Pulmonary artery endothelial cell (primary cell): ENCODE results near the gene MTNR1B. TPM values are rescaled to one million over a fixed set of nuclear protein-coding genes. Genes with fewer than 3 reads are reported as not detected.

Source experiments
- DNase-seq: peaks from one replicate; pipeline ENCODE4 v3.0.0-alpha.2; 2011; ENCODE audit warnings: low read depth, low spot score
- total RNA-seq: library from RNA; depleted of rRNA; stranded (reverse); fragments of >200 nt; gene quantifications from 2 replicates; pipeline ENCODE4 v1.2.3, GENCODE V29; 2014

MTNR1B gene
- total RNA-seq, 1 donor from 2014 or later, result not detected

DNA sequence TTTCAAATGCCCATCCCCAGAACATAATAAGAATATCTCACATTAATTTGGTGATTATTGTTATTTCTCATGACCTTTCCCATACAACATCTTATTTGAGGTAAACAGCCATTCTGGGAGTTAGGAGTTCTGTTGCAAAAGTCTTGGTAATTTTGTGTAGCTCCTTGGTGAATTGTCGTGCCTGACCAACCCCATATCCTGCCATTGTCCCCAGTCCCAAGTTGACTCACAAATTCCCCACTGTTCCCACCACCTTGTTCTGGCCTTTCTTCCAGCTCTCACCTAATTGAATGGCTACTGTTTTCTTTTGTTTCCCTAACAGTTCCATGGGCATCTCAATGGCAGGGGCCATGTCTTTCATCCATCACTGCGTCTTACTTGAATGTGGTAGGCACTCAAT, 8.0 kb downstream of the MTNR1B start:
- DNase-seq, result no peak

DNA sequence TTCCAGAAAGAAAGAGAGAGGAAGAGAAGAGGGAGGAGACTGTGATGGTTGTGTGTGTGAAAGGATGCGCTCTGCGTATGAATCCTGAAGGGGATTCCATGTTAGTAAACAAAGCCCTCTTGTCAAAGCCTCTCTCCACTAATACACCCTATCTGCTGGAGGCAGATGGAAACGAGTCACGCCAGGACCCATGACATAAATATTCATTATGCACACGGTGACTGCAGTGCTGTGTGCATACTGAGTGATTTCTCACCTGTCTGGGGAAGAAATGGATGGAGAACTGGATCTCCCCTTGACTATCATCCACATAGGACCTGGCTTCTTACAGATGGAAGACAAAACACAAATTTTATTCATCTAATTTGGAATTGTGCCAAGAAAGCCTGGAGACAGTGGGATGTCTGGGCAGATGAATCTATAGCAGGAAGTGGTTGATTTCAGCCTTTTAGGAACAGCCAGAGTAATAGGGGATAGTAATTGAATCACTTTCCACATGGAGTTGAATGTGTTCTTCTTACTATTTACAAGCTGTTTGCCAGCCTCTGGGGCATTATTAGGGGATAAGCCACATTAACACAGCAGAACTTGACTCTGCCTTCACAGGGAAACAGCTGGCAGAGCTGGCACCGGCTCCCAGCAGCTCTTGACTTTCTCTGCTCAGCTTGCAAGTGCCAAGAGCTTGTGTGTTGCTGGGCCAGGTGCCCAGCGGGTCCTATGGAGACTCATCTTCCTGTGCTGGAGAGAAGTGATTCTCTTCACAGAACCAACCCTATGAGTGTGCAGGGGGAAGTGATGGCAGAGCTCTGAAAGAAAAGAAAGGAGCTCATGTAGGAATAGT, 9.0 kb downstream of the MTNR1B start:
- DNase-seq, result no peak

DNA sequence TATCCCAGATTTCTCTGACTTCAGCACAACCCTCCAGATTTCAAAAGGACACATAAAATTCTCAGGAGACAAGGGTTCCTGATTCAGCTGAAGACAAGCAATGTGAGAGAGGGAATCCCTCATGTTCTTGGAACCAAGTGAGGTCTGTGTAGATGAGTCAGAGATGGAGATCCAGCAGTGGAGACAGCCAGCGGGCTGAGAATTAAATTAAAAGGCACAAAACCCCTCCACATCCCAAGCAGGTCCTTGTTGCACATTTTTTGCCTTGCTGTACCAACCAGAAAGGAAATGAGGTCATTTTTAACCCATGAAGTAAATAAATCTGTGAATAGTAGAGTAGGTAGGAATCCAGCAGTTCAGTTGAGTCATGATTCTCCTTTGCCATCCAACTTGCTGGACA, 9.7 kb downstream of the MTNR1B start:
- no peak for DNase-seq

DNA sequence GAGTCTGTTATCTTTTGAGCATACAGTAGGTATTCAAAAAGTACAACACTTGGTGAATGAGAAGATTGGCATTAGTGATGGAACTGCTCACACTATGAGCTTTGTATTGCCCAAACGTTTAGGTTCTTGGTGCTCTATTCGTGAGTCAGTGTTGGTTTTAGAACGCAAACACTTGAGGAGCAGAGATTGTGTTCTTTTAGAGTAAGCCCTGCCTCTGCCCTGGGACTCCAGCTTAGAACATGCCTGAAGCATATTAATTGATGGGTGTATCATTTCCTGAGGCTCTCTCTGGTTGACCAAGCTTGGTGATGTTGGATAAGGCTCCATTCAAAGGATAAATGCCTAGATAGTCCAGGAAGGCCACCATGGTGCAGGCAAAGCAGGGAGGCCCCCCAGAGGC, 10.9 kb downstream of the MTNR1B start:
- DNase-seq, result no peak

DNA sequence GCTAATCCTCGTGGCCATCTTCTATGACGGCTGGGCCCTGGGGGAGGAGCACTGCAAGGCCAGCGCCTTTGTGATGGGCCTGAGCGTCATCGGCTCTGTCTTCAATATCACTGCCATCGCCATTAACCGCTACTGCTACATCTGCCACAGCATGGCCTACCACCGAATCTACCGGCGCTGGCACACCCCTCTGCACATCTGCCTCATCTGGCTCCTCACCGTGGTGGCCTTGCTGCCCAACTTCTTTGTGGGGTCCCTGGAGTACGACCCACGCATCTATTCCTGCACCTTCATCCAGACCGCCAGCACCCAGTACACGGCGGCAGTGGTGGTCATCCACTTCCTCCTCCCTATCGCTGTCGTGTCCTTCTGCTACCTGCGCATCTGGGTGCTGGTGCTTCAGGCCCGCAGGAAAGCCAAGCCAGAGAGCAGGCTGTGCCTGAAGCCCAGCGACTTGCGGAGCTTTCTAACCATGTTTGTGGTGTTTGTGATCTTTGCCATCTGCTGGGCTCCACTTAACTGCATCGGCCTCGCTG, 12.1 kb downstream of the MTNR1B start:
- no peak for DNase-seq

DNA sequence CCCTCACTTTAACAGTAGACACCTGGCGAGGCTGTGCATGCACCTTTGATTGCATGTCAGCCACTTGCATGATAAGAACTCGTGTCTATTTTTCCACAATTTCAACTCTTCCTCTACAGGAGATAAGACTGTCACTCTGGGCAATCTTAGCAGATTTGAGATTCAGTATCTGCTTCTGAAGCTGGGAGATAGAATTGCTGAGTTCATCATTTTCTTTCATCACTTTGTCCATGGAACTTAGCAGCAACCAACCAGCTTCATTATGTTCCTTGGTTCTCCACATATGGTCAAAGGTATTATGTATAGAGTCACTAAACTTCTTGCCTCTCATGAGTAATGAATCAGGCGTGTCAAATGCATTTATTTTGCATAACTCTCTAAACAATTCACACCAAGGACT, 17.1 kb downstream of the MTNR1B start:
- DNase-seq, result no peak

DNA sequence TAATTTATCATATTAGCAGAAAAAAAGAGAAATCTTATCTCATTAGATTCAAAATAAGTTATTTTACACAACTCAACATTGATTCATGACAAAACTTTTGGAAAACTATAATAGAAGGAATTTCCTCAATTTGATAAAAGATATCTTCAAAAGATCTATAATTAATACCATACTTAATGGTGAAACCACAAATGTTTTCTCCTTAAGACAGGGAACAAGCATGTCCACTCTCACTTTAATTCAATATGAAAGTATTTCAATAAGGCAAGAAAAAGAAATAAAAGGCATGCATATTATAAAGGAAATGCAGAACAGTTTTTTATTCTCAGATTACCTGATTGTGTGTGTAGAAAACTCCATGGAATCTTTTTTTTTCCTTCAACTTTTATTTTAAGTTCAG, 23.6 kb downstream of the MTNR1B start:
- DNase-seq, result no peak

DNA sequence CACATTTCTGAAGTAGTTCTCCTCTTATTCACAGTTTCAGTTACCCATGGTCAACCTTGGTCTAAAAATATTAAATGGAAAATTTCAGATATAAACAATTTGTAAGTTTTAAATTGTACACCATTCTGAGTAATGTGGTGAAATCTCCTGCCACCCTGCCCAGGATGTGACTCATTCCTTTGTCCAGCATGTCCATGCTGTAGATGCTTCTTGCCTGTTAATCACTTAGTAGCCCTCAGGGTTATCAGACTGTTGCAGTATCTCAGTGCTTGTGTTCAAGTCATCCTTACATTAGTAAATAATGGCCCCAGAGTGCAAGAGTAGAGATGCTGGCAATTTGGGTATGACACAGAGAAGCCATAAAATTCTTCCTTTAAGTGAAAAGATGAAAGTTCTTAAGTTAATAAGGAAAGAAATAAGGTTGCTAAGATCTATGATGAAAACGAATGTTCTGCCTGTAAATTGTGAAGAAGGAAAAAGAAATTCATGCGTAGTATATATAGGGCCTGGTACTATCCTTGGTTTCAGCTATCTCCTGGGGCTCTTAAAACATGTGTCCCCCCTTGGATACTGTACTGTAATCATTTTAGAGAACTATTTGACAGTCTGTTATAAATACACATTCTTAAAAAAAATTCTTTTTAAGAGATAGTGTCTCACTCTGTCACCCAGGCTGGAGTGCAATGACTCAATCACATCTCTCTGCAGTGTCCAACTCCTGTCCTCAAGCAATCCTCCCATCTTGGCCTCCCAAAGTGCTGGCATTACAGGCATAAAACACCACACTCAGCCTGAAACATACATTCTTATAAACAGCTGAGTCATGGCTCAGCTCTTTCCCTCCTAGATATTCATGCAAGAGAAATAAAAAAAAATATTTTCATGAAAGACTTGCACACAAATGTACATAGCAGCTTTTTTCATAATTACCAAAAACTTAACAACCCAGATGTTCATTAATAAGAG, 31.3 kb downstream of the MTNR1B start:
- DNase-seq, result peak; percentile 37

DNA sequence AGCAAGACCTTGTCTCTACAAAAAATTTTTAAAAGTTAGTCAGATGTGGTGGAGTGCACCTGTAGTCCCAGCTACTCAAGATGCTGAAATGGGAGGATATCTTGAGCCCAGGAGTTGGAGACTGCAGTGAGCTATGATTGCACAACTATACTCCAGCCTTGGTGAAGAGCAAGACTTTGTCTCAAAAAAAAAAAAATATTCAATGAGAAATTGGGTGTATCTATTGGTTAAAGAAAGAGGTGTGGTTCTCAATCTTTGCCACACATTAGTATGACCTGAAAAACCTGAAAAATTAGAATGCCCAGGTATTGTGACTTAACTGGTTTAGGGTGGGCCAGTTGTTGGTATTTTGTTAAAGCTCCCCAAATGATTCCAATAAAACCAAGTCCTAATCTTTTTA, 32.4 kb downstream of the MTNR1B start:
- no peak for DNase-seq

DNA sequence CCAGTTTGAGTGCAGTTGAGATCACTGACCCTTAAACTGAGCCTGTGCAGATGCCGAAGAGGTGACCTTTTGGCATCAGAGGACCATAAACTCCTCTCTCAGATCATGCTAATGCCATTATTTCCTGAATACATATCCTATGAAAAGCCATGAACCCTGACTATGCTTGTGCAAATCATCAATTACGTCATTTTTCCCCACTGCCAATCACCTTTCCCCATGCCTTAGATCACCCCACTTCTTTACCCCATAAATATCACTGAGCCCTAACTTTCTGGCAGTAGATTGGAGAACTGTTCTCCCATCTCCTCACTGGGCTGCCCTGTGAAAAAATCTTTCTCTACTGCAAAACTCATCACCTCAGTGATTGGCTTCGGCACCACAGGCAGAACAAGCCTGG, 32.9 kb downstream of the MTNR1B start:
- no peak for DNase-seq

DNA sequence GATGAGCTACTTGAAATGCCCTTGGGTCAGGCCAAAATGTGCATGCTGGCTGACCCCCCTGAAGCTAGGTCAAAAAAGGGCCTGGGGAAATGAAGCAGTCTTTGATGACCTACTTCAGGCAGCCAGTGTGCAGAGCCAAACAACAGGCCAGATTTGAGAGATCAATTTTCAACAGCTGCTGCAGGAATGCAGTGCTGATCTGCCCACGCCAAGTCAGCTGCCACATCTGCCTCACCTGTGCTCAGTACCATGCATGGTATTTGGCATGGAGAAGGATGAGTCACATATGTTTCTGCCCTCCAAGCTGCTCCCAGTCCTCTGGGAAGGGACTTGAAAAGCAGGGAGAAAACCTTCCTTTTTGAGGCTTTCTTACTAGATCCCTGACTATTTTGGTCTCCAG, 35.8 kb downstream of the MTNR1B start:
- no peak for DNase-seq

DNA sequence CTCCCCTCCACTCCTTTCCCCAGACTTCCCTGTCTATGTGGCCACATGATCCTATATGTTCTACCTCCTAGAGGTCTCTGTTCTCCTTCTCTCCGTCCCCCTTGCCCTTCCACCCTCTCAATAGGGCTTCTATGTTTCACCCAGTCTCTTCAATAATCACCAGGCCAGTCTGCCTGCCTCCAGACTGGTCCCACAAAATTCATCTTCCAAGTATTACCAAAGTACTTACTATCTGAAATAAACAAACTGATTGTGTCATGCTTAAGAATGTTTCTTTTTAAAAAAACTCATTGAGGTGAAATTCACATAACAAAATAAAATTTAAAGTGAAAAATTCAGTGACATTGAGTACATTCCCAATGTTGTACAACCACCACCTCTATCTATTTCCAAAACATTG, 44.2 kb downstream of the MTNR1B start:
- DNase-seq, result no peak

DNA sequence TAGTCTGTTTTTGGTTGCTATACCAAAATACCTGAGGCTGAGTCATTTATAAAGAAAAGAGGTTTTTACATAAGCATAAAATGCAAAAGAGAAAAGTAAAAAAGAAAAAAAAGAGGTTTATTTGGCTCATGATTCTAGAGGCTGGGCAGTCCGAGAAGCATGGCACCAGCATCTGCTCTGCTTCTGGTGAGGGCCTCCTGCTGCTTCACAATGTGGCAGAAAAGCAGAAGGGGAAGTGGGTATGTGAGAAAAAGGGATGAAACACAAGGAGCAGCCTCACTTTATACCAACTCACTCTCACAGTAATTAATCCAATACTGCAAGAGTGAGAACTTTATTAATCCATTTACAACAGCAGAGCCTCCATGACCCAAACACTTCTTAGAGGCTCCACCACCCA, 47.1 kb downstream of the MTNR1B start:
- DNase-seq, result no peak

DNA sequence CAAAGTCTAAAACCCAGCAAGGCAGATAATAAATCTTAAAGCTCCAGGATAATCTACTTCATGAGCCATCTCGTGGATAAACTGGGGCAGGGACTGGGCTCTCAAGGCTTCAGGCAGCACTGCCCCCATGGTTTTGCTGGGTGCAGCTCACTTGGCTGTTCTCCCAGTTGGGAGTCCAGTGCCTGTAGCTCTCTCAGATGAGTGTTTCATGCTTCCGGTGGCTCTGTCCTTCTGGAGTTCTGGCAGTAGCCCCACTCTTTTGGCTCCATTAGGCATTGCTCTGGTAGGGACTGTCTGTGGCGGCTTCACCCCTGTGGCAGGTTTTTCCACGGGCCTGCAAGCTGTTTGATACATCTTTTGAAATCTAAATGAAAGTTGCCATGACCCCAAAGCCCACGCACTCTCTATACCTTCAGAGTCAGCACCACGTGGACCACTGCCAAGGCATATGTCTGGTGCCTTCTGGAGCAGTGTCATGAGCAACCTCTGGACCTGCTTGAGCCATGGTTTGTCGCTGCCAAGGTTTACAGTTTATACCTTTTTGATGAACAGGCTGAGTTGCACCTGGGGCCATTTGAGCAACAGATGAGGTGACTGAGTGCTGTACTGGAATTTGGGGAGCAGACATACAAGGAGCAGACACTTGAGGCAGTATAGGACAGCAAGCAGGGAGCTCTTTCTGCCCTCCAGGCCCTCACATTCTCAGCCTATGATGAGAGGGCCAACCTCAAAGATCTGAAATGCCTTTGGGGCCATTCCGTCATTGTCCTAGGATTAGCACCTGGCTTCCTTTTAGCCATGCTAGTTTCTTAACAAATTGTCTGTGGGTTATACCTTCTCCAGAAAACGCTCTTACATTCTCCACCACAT, 48.6 kb downstream of the MTNR1B start:
- DNase-seq, result no peak

DNA sequence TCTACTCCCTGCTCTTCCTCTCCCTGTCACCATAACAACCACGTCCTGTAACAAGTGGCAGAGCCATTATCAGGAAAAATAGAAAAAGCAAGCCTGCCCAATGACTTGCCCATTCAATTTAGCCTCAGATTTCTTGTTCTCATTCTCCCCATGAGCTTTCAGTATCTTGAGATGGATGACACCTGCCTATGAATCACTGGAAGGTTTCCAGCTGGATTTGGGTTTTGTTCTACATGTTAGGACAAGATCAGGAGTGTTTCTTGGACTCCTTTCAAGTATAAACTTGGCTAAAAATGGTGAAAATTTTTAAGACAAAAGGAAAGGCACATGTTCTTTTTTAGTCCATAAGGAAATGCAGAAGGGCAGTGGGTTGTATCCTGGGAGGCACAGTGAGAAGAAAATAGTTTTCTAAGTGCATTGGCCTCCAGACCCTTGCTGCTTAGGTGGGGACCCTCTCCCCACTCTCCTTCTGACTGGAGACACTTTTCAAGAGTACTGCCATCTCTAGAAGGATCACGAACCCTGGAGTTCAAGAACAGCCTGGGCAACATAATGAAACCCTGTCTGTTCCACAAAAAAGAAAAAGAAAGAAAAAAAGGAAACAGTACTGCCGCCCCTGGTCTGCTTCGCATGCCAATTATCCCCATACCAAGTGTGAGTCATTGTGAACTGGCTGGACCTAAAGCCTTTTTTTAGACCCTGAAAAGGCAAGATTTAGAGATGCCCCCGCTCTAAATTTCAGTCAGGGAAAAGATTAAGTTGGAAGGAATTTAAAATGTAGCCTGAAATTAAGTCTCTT, 51.0 kb downstream of the MTNR1B start:
- no peak for DNase-seq

DNA sequence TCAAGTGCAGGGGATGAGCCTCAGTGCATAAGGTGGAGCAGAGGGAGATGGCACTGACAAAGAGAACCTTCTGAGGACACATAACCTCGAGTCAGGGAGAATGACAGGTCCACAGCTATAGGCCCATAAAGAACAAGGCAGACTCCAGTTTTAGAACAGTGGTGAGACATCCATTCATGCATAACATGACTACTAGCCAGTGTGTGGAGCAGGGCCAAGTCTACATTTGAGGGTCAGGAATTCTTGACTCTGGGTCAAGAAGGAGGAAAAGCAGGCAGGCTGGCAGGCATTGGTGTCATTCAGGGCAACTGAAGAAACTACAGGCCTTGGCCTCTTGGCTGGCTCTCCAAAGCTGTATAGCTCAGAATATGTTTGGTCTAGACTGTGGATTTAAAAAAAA, 54.9 kb downstream of the MTNR1B start:
- no peak for DNase-seq

DNA sequence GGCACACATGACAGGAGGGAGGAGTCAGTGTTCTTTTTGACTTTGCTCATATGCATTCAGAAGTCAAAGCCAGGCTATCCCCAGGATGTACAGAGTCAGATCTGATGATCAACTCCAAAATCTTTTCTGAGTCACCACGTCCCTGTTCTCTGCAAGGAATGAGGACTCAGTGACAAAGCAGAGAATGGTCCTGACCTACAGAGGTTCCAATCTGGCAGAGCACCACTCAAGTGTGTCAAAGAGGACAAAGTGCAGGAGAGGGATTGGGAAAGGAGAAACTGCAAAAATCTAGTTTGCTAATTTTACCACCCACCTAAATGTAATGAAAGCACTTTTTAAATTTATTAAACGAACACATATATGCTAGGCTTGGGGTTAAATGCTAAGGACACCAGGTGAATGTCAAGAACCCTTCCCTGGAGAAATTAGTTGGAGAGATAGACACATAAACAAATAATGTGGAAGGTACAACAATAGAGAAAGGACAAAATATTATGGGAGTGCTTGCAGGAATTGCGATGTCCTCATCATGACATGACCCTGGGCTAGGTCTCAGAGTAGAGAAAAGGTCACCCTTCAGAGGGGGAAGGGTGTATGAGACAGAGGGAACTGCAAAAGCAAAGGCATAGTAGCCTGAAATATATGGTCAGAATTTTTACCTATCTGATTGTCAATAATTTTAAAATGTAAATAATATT, 56.3 kb downstream of the MTNR1B start:
- no peak for DNase-seq

DNA sequence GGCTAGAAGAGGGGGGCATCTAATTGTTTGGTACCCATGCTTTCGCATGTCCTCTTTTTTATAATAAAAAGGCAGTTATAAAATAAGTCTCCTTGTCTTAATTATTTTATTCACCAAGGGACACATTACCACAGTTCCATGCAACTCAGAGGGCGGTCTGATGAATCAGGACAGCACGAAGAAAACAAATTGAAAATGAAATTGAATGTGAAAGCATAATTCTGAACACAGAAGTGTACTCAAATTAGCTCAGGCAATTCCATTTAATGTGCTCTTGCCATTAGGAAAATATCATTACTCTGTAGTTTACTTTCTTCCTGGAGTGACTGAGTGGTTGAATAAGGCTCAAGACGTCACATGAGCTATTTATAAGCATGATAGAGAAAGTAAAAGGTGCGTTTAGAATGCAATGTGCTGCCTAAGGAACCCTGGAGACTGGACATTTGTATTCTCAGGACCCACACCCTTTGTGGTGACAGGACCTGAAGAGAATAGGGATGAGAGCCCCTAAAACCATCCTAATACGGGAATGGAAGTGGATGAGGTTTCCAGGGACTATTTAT, 59.6 kb downstream of the MTNR1B start:
- no peak for DNase-seq

DNA sequence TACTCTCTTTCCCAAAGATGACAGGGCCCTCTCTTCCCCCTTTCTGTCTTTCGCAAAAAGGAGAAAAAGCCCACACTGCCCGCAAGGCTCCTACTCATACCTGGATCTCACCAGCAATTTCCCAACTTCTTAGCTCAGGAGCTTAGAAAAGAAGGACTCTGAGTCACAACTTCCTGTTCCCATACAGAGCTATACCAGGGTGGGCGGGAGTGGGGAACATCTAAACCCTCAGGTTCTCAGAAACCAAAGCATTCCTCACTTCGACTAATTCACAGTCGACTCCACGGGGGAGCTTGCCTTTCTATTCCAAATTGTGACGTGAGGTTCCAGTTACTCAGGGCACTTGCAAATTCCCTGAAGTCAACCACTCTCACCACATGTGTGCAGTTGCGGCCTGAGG, 61.9 kb downstream of the MTNR1B start:
- no peak for DNase-seq
